Mesothelial cell of epicardium (in vitro differentiated cells): ENCODE measurements around the gene NEU1. TPM values are rescaled to one million over a fixed set of nuclear protein-coding genes. Genes with fewer than 3 reads are reported as not detected.

Experiments used
- DNase-seq, 2 experiments: peaks; one replicate each; pipeline ENCODE4 v3.0.0; 2021; ENCODE audit warnings: low spot score in 2 of 2; ENCODE audit not compliant: unreplicated experiment in 2 of 2
- H3K27ac Mint-ChIP-seq: 2 replicates; pipeline ENCODE4 v1.8.0; 2021; ENCODE audit warnings: mixed read lengths
- H3K27me3 Mint-ChIP-seq: 2 replicates; pipeline ENCODE4 v1.8.0; 2021; ENCODE audit warnings: low read depth, mixed read lengths
- H3K36me3 Mint-ChIP-seq: 2 replicates; pipeline ENCODE4 v1.8.0; 2021; ENCODE audit warnings: mixed read lengths
- H3K4me1 Mint-ChIP-seq: 2 replicates; pipeline ENCODE4 v1.8.0; 2021; ENCODE audit warnings: mixed read lengths
- H3K4me3 Mint-ChIP-seq: 2 replicates; pipeline ENCODE4 v1.8.0; 2021; ENCODE audit warnings: mild to moderate bottlenecking, moderate library complexity, mixed read lengths
- H3K9me3 Mint-ChIP-seq: 2 replicates; pipeline ENCODE4 v1.8.0; 2021; ENCODE audit warnings: mixed read lengths
- CTCF ChIP-seq: fragments of 200-600 bp; sonication (generic); IDR thresholded peaks from one replicate; pipeline ENCODE4 v1.5.0; 2021; ENCODE audit warnings: antibody characterized with exemption; ENCODE audit not compliant: unreplicated experiment
- total RNA-seq: library from RNA; stranded (reverse); gene quantifications from 3 replicates; pipeline ENCODE4 v1.2.1, GENCODE V29; 2021

Gene NEU1
- total RNA-seq, 1 donor from 2014 or later, result 24.7 TPM

GRCh38 chr6:31900917-31901414 lies 38.3 kb upstream of the NEU1 start:
- Mint-ChIP-seq H3K4me3 (peak overlapping the region; percentile 68), H3K36me3 (no peaks in the 10 kb centered on the region), H3K4me1 (peaks cover 41% of the 10 kb centered on the region), H3K27me3 (no peaks in the 10 kb centered on the region), H3K27ac (peak overlapping the region; percentile 85), H3K9me3 (no peaks in the 10 kb centered on the region)
- no peak for DNase-seq
- TF ChIP-seq CTCF, result no peak

GRCh38 chr6:31899882-31900722 lies 37.5 kb upstream of the NEU1 start:
- Mint-ChIP-seq H3K9me3 (no peaks in the 10 kb centered on the region), H3K27ac (no peak overlapping the region), H3K4me3 (peak overlapping the region; percentile 68), H3K27me3 (no peaks in the 10 kb centered on the region), H3K4me1 (peaks cover 38% of the 10 kb centered on the region), H3K36me3 (no peaks in the 10 kb centered on the region)
- TF ChIP-seq CTCF, result no peak
- DNase-seq, result no peak

GRCh38 chr6:31899215-31899614 lies 36.6 kb upstream of the NEU1 start:
- Mint-ChIP-seq H3K9me3 (no peaks in the 10 kb centered on the region), H3K27me3 (no peaks in the 10 kb centered on the region), H3K4me1 (peaks cover 38% of the 10 kb centered on the region), H3K4me3 (peak overlapping the region; percentile 52), H3K36me3 (no peaks in the 10 kb centered on the region), H3K27ac (peak overlapping the region; percentile 87)
- no peak for DNase-seq
- TF ChIP-seq CTCF, result no peak

- no peaks in the 10 kb centered on the region for H3K9me3 Mint-ChIP-seq
- peaks cover 2% of the 10 kb centered on the region for H3K36me3 Mint-ChIP-seq
- peak overlapping the region; percentile 97 for H3K27ac Mint-ChIP-seq
- H3K4me3 Mint-ChIP-seq, result peak overlapping the region; percentile 98
- TF ChIP-seq CTCF, result no peak
- no peak for DNase-seq
- H3K4me1 Mint-ChIP-seq, result peaks cover 37% of the 10 kb centered on the region
- no peaks in the 10 kb centered on the region for H3K27me3 Mint-ChIP-seq
Measured at GRCh38 chr6:31898383-31899011, 35.9 kb upstream of the NEU1 start.

GRCh38 chr6:31897612-31898382 lies 35.2 kb upstream of the NEU1 start, which contains the start of gene EHMT2:
Gene EHMT2, minus strand, starts transcription at chr6:31897698. Its CDS starts 21 bp downstream, at chr6:31897677.
- Mint-ChIP-seq H3K4me1 (peaks cover 33% of the 10 kb centered on the region), H3K4me3 (peak within 1 kb of the TSS; percentile 98), H3K36me3 (peaks cover 5% of the 10 kb centered on the region), H3K27me3 (no peaks in the 10 kb centered on the region), H3K27ac (peak within 1 kb of the TSS; percentile 97), H3K9me3 (no peaks in the 10 kb centered on the region)
- no peak for TF ChIP-seq CTCF
- peak; percentile 80 to 88 for DNase-seq
